Measurements from ENCODE around the gene KREMEN1.
A peak's percentile ranks its signal among the peaks of the same experiment; 100 is the strongest.

The KREMEN1 gene

GRCh38 chr22:29136782-29137700 lies 64.2 kb downstream of the KREMEN1 start:
- TF ChIP-seq CTCF (IDR thresholded peaks at IDR 0.05; ENCODE audit: low read depth, low read length), result no peak
- DNase-seq (ENCODE audit: extremely low read depth, low read depth), result no peak

GRCh38 chr22:29138556-29139305 lies 65.9 kb downstream of the KREMEN1 start:
- no peak for DNase-seq (ENCODE audit: extremely low read depth, low read depth)
- no peak for TF ChIP-seq CTCF (IDR thresholded peaks at IDR 0.05; ENCODE audit: low read depth, low read length)

- TF ChIP-seq CTCF (IDR thresholded peaks at IDR 0.05; ENCODE audit: low read depth, low read length), result no peak
- peak; percentile 62 for DNase-seq (ENCODE audit: extremely low read depth, low read depth)
Measured at GRCh38 chr22:29139965-29140782, 67.3 kb downstream of the KREMEN1 start.

GRCh38 chr22:29141078-29141688 lies 68.3 kb downstream of the KREMEN1 start:
- no peak for DNase-seq (ENCODE audit: extremely low read depth, low read depth)
- TF ChIP-seq CTCF (IDR thresholded peaks at IDR 0.05; ENCODE audit: low read depth, low read length), result no peak

- TF ChIP-seq CTCF (IDR thresholded peaks at IDR 0.05; ENCODE audit: low read depth, low read length), result no peak
- DNase-seq (ENCODE audit: extremely low read depth, low read depth), result no peak
Measured at GRCh38 chr22:29142116-29142515, 69.3 kb downstream of the KREMEN1 start.

GRCh38 chr22:29143941-29144785 lies 71.3 kb downstream of the KREMEN1 start:
- no peak for DNase-seq (ENCODE audit: extremely low read depth, low read depth)
- no peak for TF ChIP-seq CTCF (IDR thresholded peaks at IDR 0.05; ENCODE audit: low read depth, low read length)
